ENCODE data around the gene KCNJ6.

KCNJ6 gene

DNA sequence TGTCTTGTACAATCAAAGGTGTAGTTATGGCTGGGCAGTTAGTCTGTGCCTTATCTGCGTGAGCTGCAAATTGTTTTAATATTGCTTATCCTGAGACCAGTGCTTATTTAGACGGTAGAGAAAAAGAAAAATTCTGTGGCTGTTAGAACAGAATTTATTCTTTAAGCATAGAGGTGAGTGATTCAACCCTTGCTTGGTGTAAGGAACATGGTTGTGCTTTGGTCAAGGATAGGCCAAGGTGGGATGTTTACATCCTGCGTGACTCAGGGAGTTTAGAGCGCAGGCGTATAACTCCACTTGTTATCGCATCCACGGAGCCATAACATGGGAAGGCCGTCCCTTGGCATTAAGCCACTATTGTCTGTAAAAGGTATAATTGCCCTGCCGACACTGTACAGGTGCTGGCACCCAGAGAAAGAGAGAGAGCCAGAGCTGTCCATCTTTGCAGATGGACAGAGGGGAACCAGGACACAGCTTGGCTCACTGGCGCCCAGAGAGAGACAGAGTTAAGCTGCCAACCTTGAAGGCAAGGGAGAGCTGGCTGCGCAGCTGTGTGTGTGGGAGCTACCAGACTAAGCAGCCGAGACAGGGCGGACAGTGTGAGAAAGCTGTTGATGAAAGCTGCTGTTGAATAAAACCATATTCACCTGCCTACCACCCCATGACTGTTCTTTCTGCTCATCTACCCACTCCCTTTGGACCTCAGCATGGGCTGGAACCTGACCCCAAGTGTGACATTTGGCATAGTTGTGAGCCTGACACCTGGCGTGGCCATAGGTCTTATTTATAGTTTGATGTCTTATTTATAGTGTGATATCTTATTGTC is 349.3 kb downstream of the KCNJ6 start:
- TF ChIP-seq, protein P1, sequence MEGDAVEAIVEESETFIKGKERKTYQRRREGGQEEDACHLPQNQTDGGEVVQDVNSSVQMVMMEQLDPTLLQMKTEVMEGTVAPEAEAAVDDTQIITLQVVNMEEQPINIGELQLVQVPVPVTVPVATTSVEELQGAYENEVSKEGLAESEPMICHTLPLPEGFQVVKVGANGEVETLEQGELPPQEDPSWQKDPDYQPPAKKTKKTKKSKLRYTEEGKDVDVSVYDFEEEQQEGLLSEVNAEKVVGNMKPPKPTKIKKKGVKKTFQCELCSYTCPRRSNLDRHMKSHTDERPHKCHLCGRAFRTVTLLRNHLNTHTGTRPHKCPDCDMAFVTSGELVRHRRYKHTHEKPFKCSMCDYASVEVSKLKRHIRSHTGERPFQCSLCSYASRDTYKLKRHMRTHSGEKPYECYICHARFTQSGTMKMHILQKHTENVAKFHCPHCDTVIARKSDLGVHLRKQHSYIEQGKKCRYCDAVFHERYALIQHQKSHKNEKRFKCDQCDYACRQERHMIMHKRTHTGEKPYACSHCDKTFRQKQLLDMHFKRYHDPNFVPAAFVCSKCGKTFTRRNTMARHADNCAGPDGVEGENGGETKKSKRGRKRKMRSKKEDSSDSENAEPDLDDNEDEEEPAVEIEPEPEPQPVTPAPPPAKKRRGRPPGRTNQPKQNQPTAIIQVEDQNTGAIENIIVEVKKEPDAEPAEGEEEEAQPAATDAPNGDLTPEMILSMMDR (IDR thresholded peaks at IDR 0.05; ENCODE audit: unreplicated experiment in 3 of 3) = no peak
- peaks cover 67% of the 10 kb centered on the region for H3K4me1 Mint-ChIP-seq
- peak overlapping the region; percentile 5 to 31 (median 16) for H3K27ac Mint-ChIP-seq
- H3K9me3 Mint-ChIP-seq = no peaks in the 10 kb centered on the region
- H3K36me3 Mint-ChIP-seq (ENCODE audit: low read depth) = no peaks in the 10 kb centered on the region
- H3K4me3 Mint-ChIP-seq = peak overlapping the region in 1 of 3 experiments; percentile 4
- H3K27me3 Mint-ChIP-seq (ENCODE audit: low read depth) = peaks cover 42% of the 10 kb centered on the region

GRCh38 chr21:37565530-37566223 is 350.6 kb downstream of the KCNJ6 start:
- no peak overlapping the region for H3K27ac Mint-ChIP-seq
- no peaks in the 10 kb centered on the region for H3K36me3 Mint-ChIP-seq (ENCODE audit: low read depth)
- peaks cover 64% of the 10 kb centered on the region for H3K4me1 Mint-ChIP-seq
- H3K27me3 Mint-ChIP-seq (ENCODE audit: low read depth) = peaks cover 42% of the 10 kb centered on the region
- H3K4me3 Mint-ChIP-seq = no peak overlapping the region
- TF ChIP-seq, protein P1 (IDR thresholded peaks at IDR 0.05; ENCODE audit: unreplicated experiment in 3 of 3) = no peak
- no peaks in the 10 kb centered on the region for H3K9me3 Mint-ChIP-seq

- Mint-ChIP-seq H3K9me3 (no peaks in the 10 kb centered on the region), H3K4me1 (peaks cover 64% of the 10 kb centered on the region), H3K27me3 (ENCODE audit: low read depth) (peaks cover 40% of the 10 kb centered on the region), H3K4me3 (peak overlapping the region in 1 of 3 experiments; percentile 20), H3K36me3 (ENCODE audit: low read depth) (no peaks in the 10 kb centered on the region), H3K27ac (no peak overlapping the region)
- TF ChIP-seq, protein P1 (IDR thresholded peaks at IDR 0.05; ENCODE audit: unreplicated experiment in 3 of 3) = no peak
These were observed 351.2 kb downstream of the KCNJ6 start for GRCh38 chr21:37564924-37565529.

GRCh38 chr21:37564341-37564923 is 351.8 kb downstream of the KCNJ6 start:
- TF ChIP-seq, protein P1 (IDR thresholded peaks at IDR 0.05; ENCODE audit: unreplicated experiment in 3 of 3) = no peak
- Mint-ChIP-seq H3K27me3 (ENCODE audit: low read depth) (peaks cover 39% of the 10 kb centered on the region), H3K27ac (peak overlapping the region in 1 of 3 experiments; percentile 48), H3K36me3 (ENCODE audit: low read depth) (no peaks in the 10 kb centered on the region), H3K4me1 (peaks cover 62% of the 10 kb centered on the region), H3K9me3 (no peaks in the 10 kb centered on the region), H3K4me3 (peak overlapping the region in 1 of 3 experiments; percentile 49)

DNA sequence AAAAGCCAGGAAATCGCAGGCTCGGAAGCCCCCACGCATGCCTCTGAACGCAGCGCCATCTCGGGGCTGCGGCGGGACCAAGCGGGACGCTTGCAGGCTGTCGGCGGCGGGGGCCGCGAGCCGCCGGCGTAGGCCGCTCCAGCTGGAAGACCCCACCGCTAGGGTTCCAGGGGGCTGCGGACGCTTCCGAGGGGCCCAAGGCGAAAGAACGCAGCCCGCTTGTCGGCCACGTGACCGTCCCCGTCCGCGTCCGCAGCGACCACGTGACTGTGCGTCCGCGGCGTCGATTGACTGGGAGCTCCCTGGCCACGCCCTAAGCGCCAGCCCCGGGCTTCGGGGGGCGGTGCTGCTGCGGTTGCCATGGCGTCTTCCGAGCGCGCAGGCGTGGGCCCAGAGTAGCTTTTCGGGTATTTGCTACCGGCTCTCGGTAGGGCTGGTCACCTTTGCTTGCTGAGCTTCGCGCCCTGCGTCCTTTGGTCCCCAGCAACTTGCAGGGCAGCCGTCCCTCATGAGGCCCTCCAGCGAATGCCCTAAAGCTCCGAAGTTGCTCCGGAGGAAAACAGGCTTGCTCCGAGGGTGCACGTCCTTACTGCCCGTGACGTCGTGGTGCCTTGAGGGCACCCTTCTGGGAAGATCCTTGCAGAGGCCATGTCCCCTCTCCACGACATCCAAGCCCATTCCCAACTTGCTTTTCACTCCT is 352.5 kb downstream of the KCNJ6 start:
- H3K27ac Mint-ChIP-seq = peak overlapping the region in 1 of 3 experiments; percentile 48
- H3K9me3 Mint-ChIP-seq = peaks cover 3% of the 10 kb centered on the region
- peaks cover 57% of the 10 kb centered on the region for H3K4me1 Mint-ChIP-seq
- H3K27me3 Mint-ChIP-seq (ENCODE audit: low read depth) = peaks cover 39% of the 10 kb centered on the region
- H3K4me3 Mint-ChIP-seq = peak overlapping the region in 1 of 3 experiments; percentile 49
- no peaks in the 10 kb centered on the region for H3K36me3 Mint-ChIP-seq (ENCODE audit: low read depth)
- TF ChIP-seq, protein P1 (IDR thresholded peaks at IDR 0.05; ENCODE audit: unreplicated experiment in 3 of 3) = no peak
